NCI-H526 treated with DMSO at 0.1 percent for 48 hours (cell line): ENCODE results near the gene CELF4.

Source experiments
- DNase-seq: peaks from one replicate; lab custom pipeline; 2025; lab: John Stamatoyannopoulos, UW

The CELF4 gene

GRCh38 chr18:37253394-37254235, 312.0 kb downstream of the CELF4 start:
- DNase-seq, result no peak

GRCh38 chr18:37252854-37253393, 312.7 kb downstream of the CELF4 start:
- no peak for DNase-seq

- no peak for DNase-seq
Observed at GRCh38 chr18:37252342-37252741, 313.3 kb downstream of the CELF4 start.

- DNase-seq, result no peak
Observed at GRCh38 chr18:37251679-37252078, 313.9 kb downstream of the CELF4 start.

- DNase-seq, result no peak
Observed at GRCh38 chr18:37249895-37250618, 315.5 kb downstream of the CELF4 start.

- no peak for DNase-seq
Observed at GRCh38 chr18:37249171-37249886, 316.3 kb downstream of the CELF4 start.

- no peak for DNase-seq
Observed at GRCh38 chr18:37248281-37248680, 317.3 kb downstream of the CELF4 start.

GRCh38 chr18:37247497-37248161, 318.0 kb downstream of the CELF4 start:
- no peak for DNase-seq

GRCh38 chr18:37246779-37247340, 318.7 kb downstream of the CELF4 start:
- DNase-seq, result no peak

- no peak for DNase-seq
Observed at GRCh38 chr18:37244618-37245017, 321.0 kb downstream of the CELF4 start.

GRCh38 chr18:37243741-37244140, 321.9 kb downstream of the CELF4 start:
- DNase-seq, result no peak

GRCh38 chr18:37242826-37243560, 322.6 kb downstream of the CELF4 start:
- no peak for DNase-seq

GRCh38 chr18:37242091-37242490, 323.5 kb downstream of the CELF4 start:
- DNase-seq, result no peak

GRCh38 chr18:37238282-37239108, 327.1 kb downstream of the CELF4 start:
- DNase-seq, result peak; percentile 29

GRCh38 chr18:37235583-37235982, 330.0 kb downstream of the CELF4 start:
- no peak for DNase-seq

- DNase-seq, result no peak
Observed at GRCh38 chr18:37231251-37231650, 334.3 kb downstream of the CELF4 start.

- no peak for DNase-seq
Observed at GRCh38 chr18:37230768-37231167, 334.8 kb downstream of the CELF4 start.

GRCh38 chr18:37225279-37225678, 340.3 kb downstream of the CELF4 start:
- peak; percentile 23 for DNase-seq

GRCh38 chr18:37222999-37223378, 342.6 kb downstream of the CELF4 start:
- no peak for DNase-seq
